D341Med (cell line): ENCODE measurements around the gene LSM4.

Experiments
- DNase-seq: peaks from one replicate; pipeline ENCODE4 v3.0.0; 2012; ENCODE audit warnings: low spot score

LSM4 gene

GRCh38 chr19:18278521-18279265 is 44.2 kb downstream of the LSM4 start:
- no peak for DNase-seq

DNA sequence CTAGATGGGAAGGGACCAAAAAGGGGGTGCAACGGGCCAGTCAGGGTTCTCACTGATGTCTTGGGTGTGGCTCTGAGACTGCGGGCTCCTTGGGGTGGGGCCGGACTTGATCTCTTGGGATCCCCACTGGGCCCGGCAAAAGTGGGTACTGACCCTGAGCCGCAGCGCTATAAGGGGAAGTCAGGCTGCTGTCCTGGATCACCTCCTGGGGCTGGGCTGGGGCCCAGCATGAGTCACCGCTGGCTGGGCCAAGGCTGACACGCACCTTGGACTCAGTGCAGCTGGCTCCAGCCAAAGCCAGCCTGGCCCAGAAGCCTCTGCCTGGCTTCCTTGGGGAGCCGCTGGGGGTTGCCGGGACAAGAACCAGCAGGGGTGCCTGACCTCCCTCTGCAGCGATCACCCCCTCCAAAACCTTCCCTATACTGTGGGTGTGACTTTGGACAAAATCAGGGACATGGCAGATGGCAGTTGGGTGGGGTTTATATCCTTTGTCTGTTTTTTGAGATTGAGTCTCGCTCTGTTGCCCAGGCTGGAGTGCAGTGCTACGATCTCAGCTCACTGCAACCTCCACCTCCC is 48.0 kb downstream of the LSM4 start:
- DNase-seq: no peak

DNA sequence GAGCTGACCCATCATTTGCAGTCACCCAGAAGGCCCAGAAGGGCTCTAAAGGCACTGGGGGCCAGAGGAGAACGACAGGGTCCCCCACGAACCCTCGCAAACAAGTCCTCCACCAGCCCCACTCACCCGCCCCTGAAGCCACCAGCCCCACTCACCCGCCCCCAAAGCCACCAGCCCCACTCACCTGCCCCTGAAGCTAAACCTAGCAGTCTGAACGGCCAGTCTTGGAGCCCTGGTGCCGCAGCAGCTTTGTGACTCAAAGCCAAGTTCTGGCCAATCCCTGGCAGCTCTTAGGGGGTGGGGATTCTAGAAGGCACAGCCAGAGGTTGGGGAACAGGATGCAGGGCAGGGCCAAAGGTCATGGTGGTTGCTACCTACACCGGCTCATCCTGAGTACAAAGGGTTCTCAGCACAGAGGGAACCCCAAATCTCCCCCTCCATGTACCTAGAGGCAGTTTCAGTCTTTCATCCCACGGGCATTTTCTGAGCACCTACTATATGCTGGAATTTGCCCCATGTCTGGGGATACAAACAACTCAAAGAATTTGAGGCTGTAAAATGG is 48.6 kb downstream of the LSM4 start, which contains the start of gene IQCN:
TSS of gene IQCN (minus strand) at position 234 of the 562 bp plus-strand sequence. CDS start 4,974 bp downstream, outside the sequence.
- no peak for DNase-seq

GRCh38 chr19:18273561-18274218 is 49.2 kb downstream of the LSM4 start:
- DNase-seq: no peak

- no peak for DNase-seq
Measured at GRCh38 chr19:18271433-18271841, 51.4 kb downstream of the LSM4 start.

DNA sequence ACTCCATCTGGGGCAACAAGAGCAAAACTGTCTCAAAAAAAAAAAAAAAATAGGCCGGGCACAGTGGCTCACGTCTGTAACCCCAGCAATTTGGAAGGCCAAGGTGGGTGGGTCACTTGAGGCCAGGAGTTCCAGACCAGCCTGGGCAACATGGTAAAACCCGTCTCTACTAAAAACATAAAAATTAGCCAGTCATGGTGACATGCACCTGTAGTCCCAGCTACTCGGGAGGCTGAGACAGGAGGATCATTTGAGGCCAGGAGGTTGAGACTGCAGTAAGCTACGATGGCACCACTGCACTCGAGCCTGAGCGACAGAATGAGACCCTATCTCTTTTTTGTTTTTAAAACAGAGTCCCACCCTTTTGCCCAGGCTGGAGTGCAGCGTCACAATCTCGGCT is 52.5 kb downstream of the LSM4 start:
- no peak for DNase-seq

- DNase-seq: no peak
Measured at GRCh38 chr19:18269070-18269723, 53.7 kb downstream of the LSM4 start.

DNA sequence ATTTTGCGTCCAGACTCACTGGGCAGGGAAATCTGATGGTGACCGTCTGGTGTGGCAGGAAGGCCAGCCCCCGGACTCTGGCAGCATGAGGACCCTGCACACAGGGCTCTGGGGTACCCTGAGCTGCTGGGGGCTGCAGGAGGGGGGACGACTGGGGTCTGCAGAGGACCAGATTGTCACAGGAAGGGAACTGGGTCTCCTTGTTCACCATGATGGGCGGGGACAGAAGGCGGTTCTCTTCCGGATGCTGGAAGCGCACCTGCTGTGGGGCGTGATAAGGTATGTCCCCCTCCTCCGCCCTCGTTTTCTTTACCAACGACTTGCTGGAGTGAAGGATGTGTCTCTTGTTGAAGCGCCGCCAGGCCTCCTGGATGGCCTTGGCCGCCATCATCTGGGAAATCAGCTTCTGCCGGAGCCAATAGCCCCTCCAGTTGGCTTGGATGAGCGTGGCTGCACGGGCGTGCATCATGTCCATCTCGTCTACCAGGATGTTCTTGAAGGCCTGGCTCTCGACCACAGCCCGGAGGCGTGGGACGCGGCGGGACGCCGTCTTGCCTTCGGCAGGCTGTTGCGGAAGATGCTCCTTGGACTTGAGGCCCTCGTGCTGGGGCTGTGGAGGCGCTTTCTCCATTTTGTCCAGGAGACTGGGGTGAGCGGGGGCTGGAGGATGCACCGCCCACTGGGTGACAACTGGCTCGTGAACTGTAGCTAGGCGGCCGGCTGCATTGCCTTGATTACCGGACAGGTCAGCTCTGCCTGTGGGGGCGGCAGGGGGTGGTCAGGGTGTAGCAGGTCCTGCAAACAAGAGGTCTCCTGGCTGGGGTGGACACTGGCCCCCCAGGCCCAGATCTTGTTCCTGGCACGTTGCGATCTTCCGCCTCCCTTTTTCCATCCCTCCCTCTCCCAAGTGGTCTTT is 55.8 kb downstream of the LSM4 start:
- no peak for DNase-seq

GRCh38 chr19:18265582-18265981 is 57.3 kb downstream of the LSM4 start:
- no peak for DNase-seq

DNA sequence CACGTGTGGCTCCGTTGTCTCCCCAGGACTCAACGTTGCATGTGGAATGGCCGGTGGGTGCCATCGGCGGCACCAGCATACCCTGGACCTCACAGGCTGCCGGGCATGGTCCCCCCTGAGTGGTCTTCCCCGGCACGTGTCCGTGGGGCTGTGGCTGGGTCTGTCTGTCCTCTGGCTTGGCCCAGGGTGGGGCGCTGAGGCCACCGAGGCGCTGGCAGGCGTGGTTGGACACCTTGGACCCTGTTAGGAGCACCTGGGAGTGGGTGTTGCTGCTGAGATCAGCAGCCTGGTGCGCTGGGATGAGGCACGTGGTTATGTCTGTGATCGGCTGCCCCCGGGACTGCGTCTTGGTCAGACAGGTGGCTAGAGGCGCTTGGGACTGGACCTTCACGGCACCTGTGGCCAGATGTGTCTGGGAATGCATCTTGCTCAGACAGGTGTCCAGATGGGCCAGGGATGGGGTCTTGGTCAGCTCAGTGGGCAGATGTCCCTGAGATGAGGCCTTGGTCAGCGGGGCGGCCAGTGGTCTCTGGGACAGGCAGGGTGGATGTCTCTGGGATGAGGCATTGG is 57.8 kb downstream of the LSM4 start:
- DNase-seq: no peak

- DNase-seq: no peak
Measured at GRCh38 chr19:18264137-18264854, 58.6 kb downstream of the LSM4 start.

- no peak for DNase-seq
Measured at GRCh38 chr19:18263324-18264136, 59.3 kb downstream of the LSM4 start.

- DNase-seq: no peak
Measured at GRCh38 chr19:18262917-18263316, 60.0 kb downstream of the LSM4 start.

GRCh38 chr19:18262144-18262543 is 60.7 kb downstream of the LSM4 start:
- no peak for DNase-seq

DNA sequence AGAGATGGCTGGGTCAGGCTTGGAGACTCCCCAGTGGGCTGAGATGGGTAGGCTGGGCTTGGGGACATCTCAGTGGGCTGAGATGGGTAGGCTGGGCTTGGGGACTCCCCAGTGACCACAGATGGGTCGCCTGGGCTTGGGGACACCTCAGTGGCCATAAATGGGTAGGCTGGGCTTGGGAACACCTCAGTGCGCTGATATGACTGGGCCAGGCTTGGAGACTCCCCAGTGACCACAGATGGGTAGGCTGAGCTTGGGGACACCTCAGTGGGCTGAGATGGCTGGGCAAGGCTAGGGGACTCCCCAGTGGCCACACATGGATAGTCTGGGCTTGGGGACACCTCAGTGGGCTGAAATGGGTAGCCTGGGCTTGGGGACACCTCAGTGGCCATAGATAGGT is 61.4 kb downstream of the LSM4 start:
- no peak for DNase-seq

DNA sequence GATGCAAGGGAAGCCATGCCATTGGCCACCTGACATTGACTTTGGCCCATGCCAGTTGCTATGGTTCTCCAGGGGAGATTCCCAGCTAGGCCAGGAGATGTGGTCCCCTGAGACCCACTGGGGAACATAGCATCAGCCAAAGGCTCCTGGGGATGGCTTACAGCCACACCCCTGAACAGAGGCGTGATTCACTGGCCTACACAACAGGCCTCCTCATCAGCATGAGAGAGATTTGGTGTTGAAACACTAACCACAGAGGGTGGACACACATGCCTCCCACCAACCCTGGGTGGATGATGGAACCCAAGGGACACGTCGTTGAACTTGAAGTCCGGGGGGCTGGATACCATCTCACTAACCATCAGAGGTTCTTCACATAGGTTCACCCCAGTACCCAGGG is 63.0 kb downstream of the LSM4 start:
- DNase-seq: no peak

- DNase-seq: no peak
Measured at GRCh38 chr19:18257503-18258470, 65.1 kb downstream of the LSM4 start.
